ENCODE measurements around the gene COMT. TPM values are rescaled to one million over a fixed set of nuclear protein-coding genes. Genes with fewer than 3 reads are reported as not detected.

COMT gene
- total and polyA plus RNA-seq, 2 of the 4 experiments (the other 2 are of a cell fraction), result 202 to 347 TPM

DNA sequence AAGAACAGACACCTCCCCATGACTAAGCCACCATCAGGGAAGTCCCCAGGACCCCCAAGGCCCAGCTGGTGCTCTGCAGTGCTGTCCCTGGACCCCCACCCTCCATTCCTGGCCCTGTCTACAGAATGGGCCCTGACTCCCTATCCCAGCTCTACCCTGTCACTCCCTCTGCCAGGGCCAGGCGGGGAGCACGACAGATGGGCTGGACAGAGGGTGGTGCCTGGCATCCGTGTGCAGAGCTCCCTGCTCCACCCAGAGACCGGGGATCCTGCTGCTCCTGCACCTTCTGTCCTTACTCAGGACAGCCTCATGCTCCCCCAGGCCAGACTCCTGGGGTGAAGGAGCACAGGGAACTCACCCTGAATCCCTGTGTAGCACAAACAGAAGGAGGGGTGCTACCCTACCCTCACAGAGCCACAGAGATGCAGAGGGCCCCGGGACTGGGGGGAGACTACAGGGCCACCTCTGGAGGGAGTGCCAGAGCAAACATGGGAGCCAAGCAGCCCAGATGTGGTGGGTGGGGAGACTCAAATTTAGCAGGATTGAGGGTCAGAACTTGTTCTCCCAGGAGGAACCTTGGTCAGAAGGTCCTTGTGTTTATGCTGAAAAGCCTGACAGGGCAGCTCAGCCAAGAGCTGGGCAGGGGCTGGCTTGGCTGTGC is 73.1 kb downstream of the COMT start:
- no peak overlapping the region for H2AK5ac ChIP-seq (ENCODE audit: low read depth, low read length)
- CTCF ChIA-PET, result interaction anchor here (1.0 to 1.6 kb wide), 2 partner anchors 44 kb away, joined by 3 to 8 read pairs; no protein-coding TSS in a partner anchor

More for the DNA sequence above, 73.1 kb downstream of the COMT start:
- Histone ChIP-seq H2BK15ac (ENCODE audit: low read depth, low read length) (no peak overlapping the region), H3K9ac (ENCODE audit: low read depth, low read length) (no peak overlapping the region), H2AK9ac (replicated peaks; ENCODE audit: low read depth, low read length, poor library complexity) (no peak overlapping the region), H3K23ac (ENCODE audit: low read depth, low read length) (no peak overlapping the region), H4K20me1 (ENCODE audit: insufficient read depth, low read length) (no peaks in the 10 kb centered on the region), H4K8ac (ENCODE audit: low read depth in 2 of 2, low read length in 2 of 2) (no peak overlapping the region), H2BK20ac (ENCODE audit: low read depth, low read length) (no peak overlapping the region), H3K4me1 (ENCODE audit: control insufficient read depth, insufficient read depth, low read length) (no peaks in the 10 kb centered on the region), H3K27me3 (ENCODE audit: control insufficient read depth, insufficient read depth, low read length) (peaks cover 29% of the 10 kb centered on the region), H3K4me3 (ENCODE audit: insufficient read depth, low read depth, low read length) (no peak overlapping the region), H3K9me1 (ENCODE audit: insufficient read depth, low read length) (peaks cover 5% of the 10 kb centered on the region; the same call in 1 of the 2 replicates), H4K91ac (ENCODE audit: insufficient read depth, low read depth, low read length) (no peak overlapping the region), H3K14ac (replicated peaks; ENCODE audit: low read depth, low read length) (no peak overlapping the region), H3K79me1 (ENCODE audit: low read depth in 1 of 2, low read length in 2 of 2) (no peaks in the 10 kb centered on the region), H2AFZ (replicated peaks; ENCODE audit: low read length, poor library complexity) (peak overlapping the region; percentile 17), H2BK5ac (ENCODE audit: low read depth, low read length, poor library complexity, severe bottlenecking) (no peak overlapping the region), H3K4ac (ENCODE audit: low read depth, low read length) (no peak overlapping the region), H3K27ac (ENCODE audit: insufficient read depth, low read length) (no peak overlapping the region), H3K18ac (ENCODE audit: low read depth, low read length) (no peak overlapping the region), H4K5ac (ENCODE audit: low read depth, low read length) (no peak overlapping the region), H3K56ac (ENCODE audit: extremely low read depth, insufficient read depth, low read length) (no peak overlapping the region), H3K4me2 (ENCODE audit: low read depth, low read length) (no peak overlapping the region), H3K36me3 (ENCODE audit: control insufficient read depth, insufficient read depth, low read length) (no peaks in the 10 kb centered on the region), H2BK120ac (ENCODE audit: low read depth, low read length) (no peak overlapping the region), H3K9me3 (ENCODE audit: control insufficient read depth, insufficient read depth, low read length) (no peaks in the 10 kb centered on the region)
- intact Hi-C loops (cut with micrococcal nuclease), result loop anchor here (5.0 kb wide), 1 partner anchor 282 kb away; no protein-coding TSS in a partner anchor
- dilution Hi-C loops (cut with HindIII; ENCODE audit: low sequenced_read_pairs, unreplicated experiment), result no loop called here
- in situ Hi-C loops (cut with MboI; ENCODE audit: low sequenced_read_pairs), result loop anchor here (5.0 kb wide), 1 partner anchor 42 kb away; no protein-coding TSS in a partner anchor
- no TSS peak for BruUV-seq (replicated peaks)
- WGBS, 2 experiments (ENCODE audit: extremely low coverage in 2 of 2, insufficient read length in 1 of 2), result no CpG with 5 or more reads among the region's 5 CpGs
- POLR2A ChIA-PET (ENCODE audit: unreplicated experiment), result no interaction called here
- DNase-seq (no peak), ATAC-seq (ENCODE audit: low read depth) (no peak)
- TF ChIP-seq, protein P1, sequence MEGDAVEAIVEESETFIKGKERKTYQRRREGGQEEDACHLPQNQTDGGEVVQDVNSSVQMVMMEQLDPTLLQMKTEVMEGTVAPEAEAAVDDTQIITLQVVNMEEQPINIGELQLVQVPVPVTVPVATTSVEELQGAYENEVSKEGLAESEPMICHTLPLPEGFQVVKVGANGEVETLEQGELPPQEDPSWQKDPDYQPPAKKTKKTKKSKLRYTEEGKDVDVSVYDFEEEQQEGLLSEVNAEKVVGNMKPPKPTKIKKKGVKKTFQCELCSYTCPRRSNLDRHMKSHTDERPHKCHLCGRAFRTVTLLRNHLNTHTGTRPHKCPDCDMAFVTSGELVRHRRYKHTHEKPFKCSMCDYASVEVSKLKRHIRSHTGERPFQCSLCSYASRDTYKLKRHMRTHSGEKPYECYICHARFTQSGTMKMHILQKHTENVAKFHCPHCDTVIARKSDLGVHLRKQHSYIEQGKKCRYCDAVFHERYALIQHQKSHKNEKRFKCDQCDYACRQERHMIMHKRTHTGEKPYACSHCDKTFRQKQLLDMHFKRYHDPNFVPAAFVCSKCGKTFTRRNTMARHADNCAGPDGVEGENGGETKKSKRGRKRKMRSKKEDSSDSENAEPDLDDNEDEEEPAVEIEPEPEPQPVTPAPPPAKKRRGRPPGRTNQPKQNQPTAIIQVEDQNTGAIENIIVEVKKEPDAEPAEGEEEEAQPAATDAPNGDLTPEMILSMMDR (conservative IDR thresholded peaks at IDR 0.05; ENCODE audit: low read depth, low read length), result no peak
- TF ChIP-seq CHD1 (IDR thresholded peaks at IDR 0.05; ENCODE audit: low read depth, low read length), result no peak
